HG03064 (cell line): ENCODE data around the gene TTC1.
"Not testable (repeated sequence)": the region's sequence is repeated elsewhere in the genome, so short reads cannot be mapped to it uniquely, and the experiment has no call there.

Experiments
- ATAC-seq: cut with Tn5 transposase; IDR thresholded peaks from one replicate; pipeline ENCODE4 v1.9.1; 2021; ENCODE audit warnings: low read depth; ENCODE audit not compliant: unreplicated experiment

Gene TTC1

DNA sequence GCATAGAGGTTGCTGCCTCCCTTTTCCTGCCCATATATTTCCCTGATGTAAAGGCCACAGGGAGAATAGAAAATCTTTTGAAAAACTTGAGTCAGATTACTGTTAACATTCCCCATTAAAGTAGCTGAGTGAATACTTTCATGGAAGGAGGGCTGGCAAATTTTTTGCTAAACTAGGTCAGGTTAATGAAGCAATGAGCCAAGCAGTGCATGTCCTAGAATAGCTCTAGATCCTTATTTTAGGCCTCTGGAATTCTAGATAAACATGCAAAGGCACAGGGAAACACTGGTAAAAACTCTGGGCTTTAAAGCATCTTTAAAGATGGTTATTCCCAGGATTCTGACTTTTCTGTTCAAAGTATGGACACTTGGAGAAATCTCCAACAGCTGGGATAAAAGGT lies 27.9 kb downstream of the TTC1 start:
- ATAC-seq: no peak

DNA sequence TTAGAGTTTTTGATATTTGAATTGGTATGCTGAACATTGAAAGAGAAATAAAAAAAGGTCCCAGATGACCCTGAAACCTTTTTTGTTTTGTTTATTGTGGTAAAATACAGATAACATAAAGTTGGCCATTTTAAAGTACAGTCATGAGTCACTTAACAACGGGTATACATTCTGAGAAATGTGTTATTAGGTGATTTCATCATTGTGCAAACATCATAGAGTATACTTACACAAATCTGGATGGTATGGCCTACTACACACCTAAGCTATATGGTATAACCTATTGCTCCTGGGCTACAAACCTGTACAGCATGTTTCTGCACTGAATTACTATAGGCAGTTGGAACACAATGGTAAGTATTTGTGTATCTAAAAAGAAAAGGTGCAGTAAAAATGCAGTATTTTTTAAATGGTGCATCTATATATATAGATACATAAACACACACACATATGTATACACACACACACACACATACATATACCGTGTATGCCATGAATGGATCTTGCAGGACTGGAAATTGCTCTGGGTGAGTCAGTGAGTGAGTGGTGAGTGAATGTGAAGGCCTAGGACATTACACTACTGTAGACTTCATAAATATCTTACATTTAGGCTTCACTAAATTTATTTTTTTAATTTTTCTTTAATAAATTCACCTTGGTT lies 31.0 kb downstream of the TTC1 start:
- ATAC-seq: no peak

DNA sequence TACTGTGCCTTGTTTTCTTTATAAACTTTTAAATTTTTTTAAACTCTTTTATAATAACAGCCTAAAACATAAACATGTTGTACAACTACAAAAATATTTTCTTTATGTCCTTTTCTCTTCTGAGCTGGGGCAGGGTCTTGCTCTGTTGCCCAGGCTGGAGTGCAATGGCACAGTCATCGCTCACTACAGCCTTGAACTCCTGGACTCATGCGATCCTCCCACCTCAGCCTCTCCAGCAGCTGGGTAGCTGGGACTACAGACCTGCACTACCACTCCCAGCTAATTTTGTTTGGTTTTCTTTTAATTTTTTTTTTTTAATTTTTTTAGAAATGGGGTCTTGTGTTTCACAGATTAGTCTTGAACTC lies 31.5 kb downstream of the TTC1 start:
- ATAC-seq: no peak

DNA sequence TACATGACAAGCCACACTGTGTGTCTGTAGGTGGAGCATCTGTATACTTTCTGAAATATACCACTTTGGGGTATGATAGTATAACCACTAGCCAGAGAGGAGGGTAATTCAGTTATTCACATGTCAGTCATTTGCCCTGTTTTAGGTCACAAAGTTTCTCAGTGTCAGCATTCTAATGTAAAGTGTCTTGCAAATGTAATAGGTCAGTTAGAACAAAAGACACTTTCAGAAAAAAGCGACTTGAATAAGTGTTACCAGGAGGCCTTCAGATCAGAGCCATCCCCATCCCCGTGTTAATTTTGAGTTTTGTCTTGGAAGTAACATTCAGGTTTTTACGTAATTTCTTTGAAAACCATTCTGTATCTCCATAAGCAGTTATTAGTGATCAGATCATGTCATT lies 33.7 kb downstream of the TTC1 start:
- ATAC-seq: no peak

DNA sequence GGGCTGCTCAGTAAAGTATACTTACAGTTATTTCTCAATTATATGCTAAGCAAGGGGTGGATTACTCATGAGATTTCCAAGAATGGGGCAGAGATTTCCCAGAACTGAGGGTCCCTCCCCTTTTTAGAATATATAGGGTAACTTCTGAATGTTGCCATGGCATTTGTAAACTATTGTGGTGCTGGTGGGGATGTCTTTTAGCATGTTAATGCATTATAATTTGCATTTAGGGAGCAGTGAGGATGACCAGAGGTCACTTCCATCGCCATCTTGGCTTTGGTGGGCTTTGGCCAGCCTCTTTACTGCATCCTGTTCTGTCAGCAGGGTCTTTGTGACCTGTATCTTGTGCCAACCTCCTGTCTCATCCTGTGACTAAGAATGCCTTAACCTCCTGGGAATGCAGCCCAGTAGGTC lies 35.5 kb downstream of the TTC1 start:
- ATAC-seq: no peak

DNA sequence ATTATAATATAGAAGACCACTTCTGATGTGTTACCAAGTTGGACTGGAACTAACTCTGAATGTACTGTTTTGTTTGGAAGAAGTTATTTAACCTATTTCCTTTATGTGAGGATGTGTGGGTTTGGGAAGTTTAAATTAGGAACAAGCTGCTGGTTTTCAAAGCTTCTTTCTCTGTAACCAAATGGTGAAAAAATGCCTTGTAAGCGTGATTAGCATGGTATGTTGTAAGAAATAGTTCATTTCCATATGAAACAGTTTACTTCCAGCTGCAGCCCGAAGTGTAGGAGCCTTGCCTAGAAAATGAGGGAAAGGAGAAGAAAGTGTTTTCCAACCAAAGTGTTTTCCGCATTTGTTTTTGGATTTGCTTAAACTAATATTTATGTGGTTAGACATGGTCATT lies 36.0 kb downstream of the TTC1 start:
- no peak for ATAC-seq

DNA sequence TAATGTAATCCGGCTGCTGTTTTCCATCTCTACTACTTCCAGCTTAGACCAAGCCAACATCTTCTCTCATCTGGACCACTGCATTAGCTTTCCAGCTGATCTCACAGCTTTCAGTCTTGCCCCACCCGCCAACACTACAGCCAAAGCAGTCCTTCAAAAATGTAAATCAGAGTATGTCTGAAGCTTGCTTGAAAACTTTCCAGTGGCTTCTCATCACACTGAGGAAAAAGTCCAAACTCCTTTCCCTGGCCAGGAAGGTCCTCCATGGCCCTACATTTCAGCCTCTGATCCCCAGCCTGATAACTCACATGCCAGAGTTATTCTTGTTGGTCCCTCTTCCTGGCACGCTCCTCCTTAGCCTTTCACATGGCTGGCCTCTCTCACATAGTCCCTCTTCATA lies 38.5 kb downstream of the TTC1 start:
- no peak for ATAC-seq

DNA sequence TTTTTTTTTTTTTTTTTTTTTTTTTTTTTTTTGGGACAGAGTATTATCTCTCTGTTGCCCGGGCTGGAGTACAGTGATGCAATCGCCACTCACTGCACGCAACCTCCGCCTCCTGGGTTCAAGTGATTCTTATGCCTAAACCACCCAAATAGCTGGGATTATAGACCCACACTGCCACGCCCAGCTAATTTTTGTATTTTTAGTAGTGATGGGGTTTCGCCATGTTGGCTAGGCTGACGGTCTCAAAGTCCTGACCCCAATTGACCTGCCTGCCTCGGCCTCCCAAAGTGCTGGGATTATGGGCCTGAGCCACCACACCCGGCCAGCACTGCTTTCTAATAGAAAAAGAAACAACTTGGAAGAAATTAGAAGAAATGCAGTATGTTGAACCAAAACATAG lies 39.2 kb downstream of the TTC1 start:
- ATAC-seq: no peak

DNA sequence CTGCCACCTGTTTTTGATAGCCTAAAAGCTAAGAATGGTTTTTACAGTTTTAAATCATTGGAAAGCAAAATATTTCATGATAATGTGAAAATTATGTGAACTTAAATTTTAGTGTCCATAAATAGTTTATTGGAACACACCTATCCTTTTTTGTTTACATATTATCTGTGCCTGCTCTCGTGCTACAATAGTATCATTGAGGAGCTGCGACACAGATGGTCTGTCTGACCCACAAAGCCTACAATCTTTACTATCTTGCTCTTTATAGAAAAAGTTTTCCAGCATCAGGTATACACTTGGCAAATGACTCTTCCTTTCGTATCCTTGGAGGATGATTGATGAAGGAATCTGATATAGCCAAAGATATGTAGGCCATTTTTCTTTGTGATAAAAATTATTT lies 40.2 kb downstream of the TTC1 start:
- ATAC-seq: no peak

DNA sequence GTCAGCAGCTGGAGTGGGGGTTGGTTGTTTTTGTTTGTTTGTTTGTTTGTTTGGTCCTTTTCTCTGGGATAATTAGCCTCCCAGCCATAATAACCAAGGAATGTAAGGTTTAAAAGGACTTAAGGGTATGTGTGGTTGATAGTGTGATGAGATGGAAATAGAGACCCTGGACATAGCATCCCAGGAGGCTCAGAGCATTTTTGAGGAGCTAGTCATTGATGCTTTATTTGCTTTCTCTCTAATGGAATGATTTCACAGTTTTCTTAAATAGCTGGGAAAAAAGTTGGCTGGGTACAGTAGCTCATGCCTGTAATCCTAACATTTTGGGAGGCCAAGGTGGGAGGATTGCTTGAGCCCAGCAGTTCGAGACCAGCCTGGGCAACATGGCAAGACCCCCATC lies 45.1 kb downstream of the TTC1 start:
- no peak for ATAC-seq

DNA sequence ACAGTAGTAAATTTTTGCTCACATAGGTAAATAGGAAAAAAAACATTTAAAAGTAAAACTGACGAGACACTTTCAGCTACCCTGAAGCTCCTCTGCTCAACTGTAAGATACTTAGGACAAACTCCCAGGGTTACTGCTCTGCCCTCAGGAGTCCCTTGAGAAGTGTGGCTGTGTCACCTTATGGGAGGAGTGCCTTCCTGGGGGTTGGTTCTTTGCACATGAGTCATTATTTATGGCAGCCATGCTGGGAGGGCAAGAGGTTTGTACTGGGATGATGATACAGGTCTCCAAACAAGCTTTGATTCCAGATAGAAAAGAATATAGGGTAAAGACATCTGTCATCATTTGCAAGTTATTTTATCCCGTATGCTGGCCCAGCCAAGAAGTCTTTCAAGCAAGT lies 45.9 kb downstream of the TTC1 start:
- no peak for ATAC-seq

DNA sequence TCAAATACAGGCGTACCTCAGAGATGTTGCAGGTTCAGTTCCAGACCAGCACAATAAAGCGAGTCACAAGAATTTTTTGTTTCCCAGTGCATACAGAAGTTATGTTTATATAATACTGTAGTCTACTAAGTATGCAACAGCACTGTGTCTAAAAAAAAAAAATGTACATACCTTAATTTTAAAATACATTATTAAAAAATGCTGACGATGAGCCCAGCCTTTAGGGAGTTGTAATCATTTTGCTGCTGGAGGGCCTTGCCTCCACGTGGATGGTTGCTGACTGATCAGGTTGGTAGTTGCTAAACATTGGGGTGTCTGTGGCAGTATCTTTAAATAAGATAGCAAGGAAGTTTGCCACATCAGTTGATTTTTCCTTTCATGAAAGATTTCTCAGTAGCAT lies 48.3 kb downstream of the TTC1 start:
- no peak for ATAC-seq

DNA sequence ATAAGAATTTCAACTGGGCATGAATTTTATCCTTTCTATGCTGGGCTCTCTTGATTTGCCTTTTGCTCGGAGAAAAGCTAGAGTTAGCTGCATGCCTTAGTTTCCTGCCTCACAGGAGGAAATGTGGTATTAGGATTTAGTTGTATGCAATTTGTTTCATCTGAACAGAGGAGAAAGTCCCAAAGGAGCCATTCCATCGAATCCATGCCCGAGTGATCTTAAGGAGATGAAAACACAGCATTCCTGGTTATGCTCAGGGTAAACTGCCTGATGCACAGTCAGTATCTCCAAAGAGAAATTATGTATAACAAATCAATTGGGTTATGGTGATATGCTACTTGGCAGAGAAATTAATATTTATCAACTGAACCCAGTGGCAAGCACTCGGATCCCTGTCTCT lies 51.1 kb downstream of the TTC1 start:
- no peak for ATAC-seq

DNA sequence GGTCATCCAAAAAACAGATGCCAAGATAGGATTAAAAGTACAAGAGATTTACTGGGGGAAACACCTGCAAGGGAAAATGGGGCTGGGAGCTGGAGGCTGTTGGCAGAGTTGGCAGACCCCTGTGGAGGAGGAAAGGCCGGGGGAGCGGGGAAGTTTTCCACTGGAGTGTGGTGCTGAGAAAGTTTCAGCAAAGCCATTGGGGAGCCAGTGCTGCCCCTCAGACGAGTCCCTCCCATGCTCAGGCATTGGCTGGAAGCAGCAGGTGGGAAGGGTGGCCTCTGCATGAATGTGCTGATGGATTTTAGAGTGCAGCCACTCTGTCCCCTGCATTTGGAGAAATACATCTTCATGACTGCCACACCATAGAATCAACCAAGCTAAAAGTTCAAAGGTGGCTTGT lies 52.8 kb downstream of the TTC1 start:
- no peak for ATAC-seq

DNA sequence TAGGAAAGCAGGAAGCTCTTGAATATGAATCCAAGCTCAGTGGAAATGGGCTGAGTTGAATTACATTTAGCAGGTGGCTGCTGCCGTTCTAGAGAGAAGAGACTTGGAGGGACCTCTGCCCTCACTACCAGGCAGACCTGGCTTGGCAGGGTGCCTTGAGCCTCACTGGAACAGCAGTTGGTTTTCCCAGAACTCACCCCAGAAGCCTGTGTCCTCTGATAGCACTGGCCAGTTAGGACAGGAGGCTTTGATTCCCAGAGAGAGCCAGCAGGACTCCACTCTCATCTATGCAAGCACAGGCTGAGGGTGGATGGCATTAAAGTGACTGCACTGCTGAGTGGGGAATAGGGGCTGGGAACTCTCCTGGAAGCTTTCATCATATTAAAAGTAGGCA lies 55.5 kb downstream of the TTC1 start:
- ATAC-seq: no peak

DNA sequence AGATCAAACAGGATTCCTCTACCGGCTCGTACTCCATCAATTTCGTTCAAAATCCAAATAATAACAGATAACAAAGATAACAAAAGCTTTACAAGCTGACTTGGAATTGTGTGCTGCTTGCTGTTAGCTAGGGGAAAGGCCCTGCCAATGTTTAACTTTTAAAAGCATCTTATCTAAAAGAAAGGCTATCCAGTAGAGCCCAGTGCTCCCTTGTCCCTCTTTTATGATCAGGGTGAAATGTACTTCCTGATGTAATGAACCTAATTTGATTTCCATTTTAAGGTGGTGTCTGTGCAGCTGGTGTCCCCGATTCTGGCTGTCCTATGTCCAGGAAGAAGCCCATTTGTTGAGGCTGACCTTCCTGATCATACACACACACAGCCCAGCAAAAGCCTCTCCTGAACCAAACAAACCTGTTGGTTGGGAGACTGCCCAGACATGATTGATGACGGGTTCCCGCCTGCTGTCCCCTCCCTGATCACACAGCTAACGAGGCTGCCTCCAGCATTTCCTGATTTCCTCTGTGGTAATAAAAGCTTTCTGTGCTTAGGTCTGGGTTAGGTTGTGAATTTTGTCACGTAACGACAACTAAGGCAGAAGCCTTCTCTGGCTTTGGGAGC lies 56.2 kb downstream of the TTC1 start:
- ATAC-seq: no peak

DNA sequence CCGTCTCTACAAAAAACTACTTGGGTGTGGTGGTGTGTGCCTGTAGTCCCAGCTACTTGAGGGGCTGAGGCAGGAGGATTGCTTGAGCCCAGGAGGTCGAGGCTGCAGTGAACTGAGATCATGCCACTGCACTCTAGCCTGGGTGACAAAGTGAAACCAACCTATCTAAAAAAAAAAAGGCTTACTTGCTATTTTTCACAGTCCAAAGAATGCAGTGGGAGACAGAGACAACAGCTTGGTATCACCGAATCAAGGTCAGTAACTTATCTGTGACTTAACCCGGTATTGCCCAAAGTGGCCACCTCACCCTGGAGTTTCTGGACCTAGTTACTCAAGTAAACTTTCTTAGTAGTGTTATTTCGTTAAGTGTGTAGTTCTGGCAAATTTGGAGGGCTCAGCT lies 60.2 kb downstream of the TTC1 start:
- not testable (repeated sequence) for ATAC-seq

DNA sequence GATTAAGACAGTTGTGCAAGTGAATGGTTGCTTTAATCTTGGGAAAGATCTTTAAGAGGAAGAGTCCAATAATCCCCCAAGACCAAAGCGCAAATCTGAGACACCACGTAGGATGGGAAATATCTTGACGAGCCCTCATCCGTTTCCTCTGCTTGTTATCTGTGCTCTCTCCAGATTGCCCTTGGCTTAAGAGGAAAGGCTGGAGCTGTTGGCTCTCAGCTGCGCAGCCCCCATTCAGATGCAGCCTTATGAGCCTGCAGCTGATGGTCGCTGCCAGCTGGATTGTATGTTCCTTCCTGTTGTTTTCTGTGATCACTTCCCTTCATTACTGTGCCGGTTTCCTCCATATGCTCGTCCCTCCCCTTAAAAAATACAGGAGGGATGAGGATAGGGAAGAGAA lies 62.6 kb downstream of the TTC1 start:
- ATAC-seq: no peak

DNA sequence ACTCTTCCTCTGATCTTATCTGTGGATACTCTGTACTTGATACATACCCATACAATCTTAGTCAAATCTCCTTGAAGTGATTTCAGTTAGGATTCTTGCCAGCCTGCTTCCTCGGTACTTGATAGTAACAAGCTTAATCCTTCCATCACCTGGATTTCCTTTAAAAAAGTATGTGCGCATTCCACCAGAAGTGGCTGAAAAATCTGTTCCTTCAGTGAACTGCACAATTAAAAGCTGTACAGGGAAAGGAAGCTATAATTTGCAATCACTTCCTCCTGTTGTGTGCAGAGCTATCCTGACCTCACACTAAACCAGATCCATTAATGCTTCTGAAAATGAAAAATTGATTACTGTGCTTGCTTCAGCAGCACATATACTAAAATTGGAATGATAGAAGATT lies 63.0 kb downstream of the TTC1 start:
- ATAC-seq: no peak

DNA sequence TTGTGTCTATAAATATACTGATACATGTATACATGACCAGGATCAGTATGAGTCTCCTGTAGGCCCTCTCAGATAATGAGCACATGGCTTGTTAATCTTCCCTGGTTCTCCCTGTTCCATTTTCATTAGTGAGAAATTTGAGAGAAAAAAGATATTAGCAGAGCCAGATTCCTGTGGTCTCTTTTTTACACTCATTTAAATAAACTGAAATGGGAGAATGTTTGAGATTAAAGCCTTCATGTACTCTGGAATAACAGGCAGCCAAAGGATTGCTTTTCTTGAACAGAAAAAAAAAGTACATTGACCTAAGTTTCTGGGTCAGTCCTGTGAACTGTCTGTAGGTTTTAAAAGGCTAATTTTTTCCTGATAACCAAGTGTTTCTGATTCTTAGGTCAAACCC lies 66.1 kb downstream of the TTC1 start:
- no peak for ATAC-seq

DNA sequence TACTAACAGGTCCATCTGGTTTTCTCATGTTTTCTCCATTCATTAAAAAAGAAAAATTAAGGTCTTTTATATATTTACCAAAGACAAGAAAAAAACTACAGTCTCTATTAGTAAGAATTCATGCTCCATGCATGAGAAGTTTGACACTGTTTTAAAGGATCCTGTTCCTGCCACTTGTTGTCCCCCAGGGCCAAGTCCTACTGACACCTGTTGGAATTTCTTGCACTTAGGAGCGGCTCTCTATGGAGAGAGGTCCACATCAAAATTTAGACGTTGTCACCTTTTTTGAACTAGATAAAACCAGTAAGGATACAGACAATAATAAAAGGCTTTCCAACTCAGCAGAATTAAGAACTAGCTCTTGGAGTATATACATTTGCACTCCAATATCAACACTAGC lies 68.1 kb downstream of the TTC1 start:
- ATAC-seq: no peak

DNA sequence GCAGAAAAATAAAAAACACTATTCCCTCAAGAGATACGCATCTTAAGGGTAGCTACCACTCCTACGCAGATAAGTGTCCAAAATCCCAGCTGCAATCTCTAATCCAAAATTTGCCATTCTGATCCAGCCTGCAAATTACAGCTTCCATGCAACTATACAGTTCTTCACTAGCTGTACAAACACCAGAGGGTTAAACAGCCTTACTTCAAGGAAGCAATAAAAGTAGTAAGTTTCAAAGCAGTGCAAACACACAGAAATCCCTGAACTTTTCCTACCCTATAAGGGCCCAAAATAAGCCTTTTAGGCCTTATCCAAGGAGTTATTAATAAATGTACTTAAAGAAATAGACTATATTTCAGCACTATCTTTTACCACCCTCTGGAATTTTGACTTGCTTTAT lies 70.8 kb downstream of the TTC1 start:
- ATAC-seq: no peak

DNA sequence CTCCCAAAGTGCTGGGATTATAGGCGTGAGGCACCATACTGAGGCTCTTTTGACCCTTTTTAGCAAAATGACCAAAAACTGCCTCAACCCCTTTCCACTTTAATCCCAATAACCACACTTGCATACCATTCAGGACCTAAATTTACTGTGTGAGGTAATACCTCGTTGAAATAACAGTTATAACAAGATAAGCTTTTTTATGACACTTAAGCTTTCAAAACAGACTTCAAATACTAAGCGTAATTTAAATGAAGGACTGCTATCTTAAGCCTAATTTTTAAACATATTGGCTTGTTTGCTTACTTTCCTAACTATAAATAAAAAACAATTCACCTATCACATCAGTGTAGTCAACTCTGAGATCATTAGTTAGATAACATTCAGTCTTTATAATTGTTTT lies 72.6 kb downstream of the TTC1 start:
- no peak for ATAC-seq
